GM23338 (cell line): ENCODE measurements around the gene PROB1.

Source experiments
- EZH2 ChIP-seq: fragments of 200-600 bp; sonication (generic); IDR thresholded peaks from one replicate; pipeline ENCODE4 v1.8.0; 2017; ENCODE audit warnings: antibody characterized with exemption, mild to moderate bottlenecking, low read depth; ENCODE audit not compliant: unreplicated experiment
- EZH2phosphoT487 ChIP-seq: fragments of 200-600 bp; sonication (generic); IDR thresholded peaks from one replicate; pipeline ENCODE4 v1.8.1; 2018; ENCODE audit warnings: antibody characterized with exemption; ENCODE audit not compliant: unreplicated experiment
- POLR2AphosphoS5 ChIP-seq: IDR thresholded peaks from 2 replicates; pipeline ENCODE4 v1.6.1; 2016; ENCODE audit warnings: antibody characterized with exemption, low read depth
- TF ChIP-seq, protein P1 (sequence below), 2 experiments: fragments of 200-600 bp in 1 of 2; sonication (generic) in 1 of 2; conservative IDR thresholded peaks; 2 replicates each; pipeline versions ENCODE4 v1.5.1 to v1.6.1; 2016 to 2017; ENCODE audit warnings: antibody characterized with exemption in 2 of 2, low read depth in 2 of 2, mild to moderate bottlenecking in 2 of 2, moderate library complexity in 1 of 2
- TF ChIP-seq, protein P2 (sequence below): IDR thresholded peaks from 2 replicates; pipeline ENCODE4 v1.6.1; 2016; ENCODE audit warnings: antibody characterized with exemption

DNA sequence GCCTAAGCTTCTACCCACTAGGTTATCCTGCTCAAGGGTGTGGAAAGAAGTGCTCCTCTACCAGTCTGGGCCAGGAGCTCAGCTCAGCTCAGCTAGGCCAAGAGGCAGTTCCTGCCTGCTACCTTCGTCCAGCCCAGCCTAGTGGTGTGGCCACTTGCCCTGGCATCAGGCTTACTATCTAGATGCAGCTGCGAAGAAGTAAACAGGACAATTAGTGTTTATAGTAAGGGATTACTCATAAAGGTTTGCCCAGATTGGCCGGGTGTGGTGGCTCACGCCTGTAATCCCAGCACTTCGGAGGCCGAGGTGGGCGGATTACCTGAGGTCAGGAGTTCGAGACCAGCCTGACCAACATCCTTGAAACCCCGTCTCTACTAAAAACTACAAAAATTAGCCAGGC lies 21.7 kb upstream of the PROB1 start:
- TF ChIP-seq, protein P1, sequence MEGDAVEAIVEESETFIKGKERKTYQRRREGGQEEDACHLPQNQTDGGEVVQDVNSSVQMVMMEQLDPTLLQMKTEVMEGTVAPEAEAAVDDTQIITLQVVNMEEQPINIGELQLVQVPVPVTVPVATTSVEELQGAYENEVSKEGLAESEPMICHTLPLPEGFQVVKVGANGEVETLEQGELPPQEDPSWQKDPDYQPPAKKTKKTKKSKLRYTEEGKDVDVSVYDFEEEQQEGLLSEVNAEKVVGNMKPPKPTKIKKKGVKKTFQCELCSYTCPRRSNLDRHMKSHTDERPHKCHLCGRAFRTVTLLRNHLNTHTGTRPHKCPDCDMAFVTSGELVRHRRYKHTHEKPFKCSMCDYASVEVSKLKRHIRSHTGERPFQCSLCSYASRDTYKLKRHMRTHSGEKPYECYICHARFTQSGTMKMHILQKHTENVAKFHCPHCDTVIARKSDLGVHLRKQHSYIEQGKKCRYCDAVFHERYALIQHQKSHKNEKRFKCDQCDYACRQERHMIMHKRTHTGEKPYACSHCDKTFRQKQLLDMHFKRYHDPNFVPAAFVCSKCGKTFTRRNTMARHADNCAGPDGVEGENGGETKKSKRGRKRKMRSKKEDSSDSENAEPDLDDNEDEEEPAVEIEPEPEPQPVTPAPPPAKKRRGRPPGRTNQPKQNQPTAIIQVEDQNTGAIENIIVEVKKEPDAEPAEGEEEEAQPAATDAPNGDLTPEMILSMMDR (conservative IDR thresholded peaks at IDR 0.05; ENCODE audit: low read depth in 2 of 2), result no peak
- TF ChIP-seq EZH2, result no peak
- TF ChIP-seq POLR2AphosphoS5, result no peak
- no peak for TF ChIP-seq EZH2phosphoT487
- TF ChIP-seq, protein P2, sequence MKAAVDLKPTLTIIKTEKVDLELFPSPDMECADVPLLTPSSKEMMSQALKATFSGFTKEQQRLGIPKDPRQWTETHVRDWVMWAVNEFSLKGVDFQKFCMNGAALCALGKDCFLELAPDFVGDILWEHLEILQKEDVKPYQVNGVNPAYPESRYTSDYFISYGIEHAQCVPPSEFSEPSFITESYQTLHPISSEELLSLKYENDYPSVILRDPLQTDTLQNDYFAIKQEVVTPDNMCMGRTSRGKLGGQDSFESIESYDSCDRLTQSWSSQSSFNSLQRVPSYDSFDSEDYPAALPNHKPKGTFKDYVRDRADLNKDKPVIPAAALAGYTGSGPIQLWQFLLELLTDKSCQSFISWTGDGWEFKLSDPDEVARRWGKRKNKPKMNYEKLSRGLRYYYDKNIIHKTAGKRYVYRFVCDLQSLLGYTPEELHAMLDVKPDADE, result no peak
